H9 (cell line): ENCODE results near the gene STK32C. TPM values are rescaled to one million over a fixed set of nuclear protein-coding genes. Genes with fewer than 3 reads are reported as not detected.

Experiments used
- DNase-seq: peaks from one replicate; pipeline ENCODE4 v3.0.0-alpha.2; 2017
- H2AFZ ChIP-seq: one replicate; pipeline ENCODE4 v1.6.1; 2013; ENCODE audit warnings: mild to moderate bottlenecking, low read length, control low read depth, moderate library complexity
- H2AK5ac ChIP-seq: 2 replicates; pipeline ENCODE4 v1.6.1; 2013; ENCODE audit warnings: low read length, control low read depth, mixed read lengths; ENCODE audit not compliant: insufficient read length
- H2BK120ac ChIP-seq: one replicate; pipeline ENCODE4 v1.6.1; 2013; ENCODE audit warnings: low read depth, mild to moderate bottlenecking, low read length, control low read depth, inconsistent platforms; ENCODE audit not compliant: poor library complexity, severe bottlenecking
- H2BK12ac ChIP-seq: 2 replicates; pipeline ENCODE4 v1.6.1; 2013; ENCODE audit warnings: low read length, control low read depth, mixed read lengths, low read depth; ENCODE audit not compliant: insufficient read length
- H2BK15ac ChIP-seq: 2 replicates; pipeline ENCODE4 v1.6.1; 2013; ENCODE audit warnings: low read depth, low read length, control low read depth
- H2BK20ac ChIP-seq: one replicate; pipeline ENCODE4 v1.6.1; 2013; ENCODE audit warnings: low read depth, mild to moderate bottlenecking, low read length, control low read depth, inconsistent platforms; ENCODE audit not compliant: poor library complexity, severe bottlenecking
- H2BK5ac ChIP-seq: 2 replicates; pipeline ENCODE4 v1.6.1; 2013; ENCODE audit warnings: low read length, control low read depth, mixed read lengths; ENCODE audit not compliant: insufficient read length
- H3K14ac ChIP-seq: 2 replicates; pipeline ENCODE4 v1.6.1; 2013; ENCODE audit warnings: low read length, control low read depth; ENCODE audit not compliant: insufficient read depth
- H3K18ac ChIP-seq: 2 replicates; pipeline ENCODE4 v1.6.1; 2013; ENCODE audit warnings: low read depth, mild to moderate bottlenecking, mixed read lengths, low read length, control low read depth; ENCODE audit not compliant: insufficient read length
- H3K23ac ChIP-seq: 2 replicates; pipeline ENCODE4 v1.6.1; 2013; ENCODE audit warnings: low read length, control low read depth, mixed read lengths, low read depth; ENCODE audit not compliant: insufficient read length
- H3K23me2 ChIP-seq: 2 replicates; pipeline ENCODE4 v1.6.1; 2013; ENCODE audit warnings: low read depth, mild to moderate bottlenecking, mixed read lengths, low read length, control low read depth; ENCODE audit not compliant: insufficient read length, poor library complexity, severe bottlenecking
- H3K27ac ChIP-seq: 2 replicates; pipeline ENCODE4 v1.5.1; 2013; ENCODE audit warnings: low read length, control low read depth, mixed read lengths, low read depth; ENCODE audit not compliant: insufficient read length
- H3K27me3 ChIP-seq: 2 replicates; pipeline ENCODE4 v1.6.1; 2013; ENCODE audit warnings: low read length, control low read depth, inconsistent platforms; ENCODE audit not compliant: insufficient read depth
- H3K4ac ChIP-seq: 2 replicates; pipeline ENCODE4 v1.6.1; 2013; ENCODE audit warnings: low read depth, mild to moderate bottlenecking, control low read depth, inconsistent platforms, low read length, moderate library complexity
- H3K4me1 ChIP-seq: 2 replicates; pipeline ENCODE4 v1.6.1; 2013; ENCODE audit warnings: low read length, control low read depth, inconsistent platforms; ENCODE audit not compliant: insufficient read depth
- H3K4me2 ChIP-seq: 2 replicates; pipeline ENCODE4 v1.6.1; 2013; ENCODE audit warnings: low read length, control low read depth, mixed read lengths; ENCODE audit not compliant: insufficient read length, insufficient read depth
- H3K56ac ChIP-seq: 2 replicates; pipeline ENCODE4 v1.6.1; 2013; ENCODE audit warnings: low read depth, mild to moderate bottlenecking, mixed read lengths, low read length, control low read depth; ENCODE audit not compliant: insufficient read length
- H3K79me1 ChIP-seq: 2 replicates; pipeline ENCODE4 v1.6.1; 2013; ENCODE audit warnings: low read depth, mild to moderate bottlenecking, moderate library complexity, low read length, control low read depth, inconsistent platforms; ENCODE audit not compliant: insufficient read depth, poor library complexity, severe bottlenecking
- H3K79me2 ChIP-seq: 2 replicates; pipeline ENCODE4 v1.6.1; 2013; ENCODE audit warnings: low read length, control low read depth, inconsistent platforms; ENCODE audit not compliant: insufficient read depth
- H3K9ac ChIP-seq: 2 replicates; pipeline ENCODE4 v1.6.1; 2013; ENCODE audit warnings: low read length, control low read depth, mixed read lengths; ENCODE audit not compliant: insufficient read length; ENCODE audit errors: extremely low read depth
- H3K9me3 ChIP-seq: one replicate; pipeline ENCODE4 v1.6.1; 2013; ENCODE audit warnings: low read depth, low read length, inconsistent platforms; ENCODE audit not compliant: control insufficient read depth
- H3T11ph ChIP-seq: one replicate; pipeline ENCODE4 v1.6.1; 2013; ENCODE audit warnings: mild to moderate bottlenecking, low read length, control low read depth, inconsistent platforms
- H4K20me1 ChIP-seq: one replicate; pipeline ENCODE4 v1.6.1; 2013; ENCODE audit not compliant: control insufficient read depth, insufficient read length, insufficient read depth
- H4K5ac ChIP-seq: 2 replicates; pipeline ENCODE4 v1.6.1; 2013; ENCODE audit warnings: low read depth, mild to moderate bottlenecking, mixed read lengths, low read length, control low read depth; ENCODE audit not compliant: insufficient read length
- H4K8ac ChIP-seq: replicated peaks from 2 replicates; pipeline ENCODE4 v1.6.1; 2013; ENCODE audit warnings: low read length, control low read depth, mixed read lengths, low read depth; ENCODE audit not compliant: insufficient read length
- H4K91ac ChIP-seq: 2 replicates; pipeline ENCODE4 v1.6.1; 2013; ENCODE audit warnings: low read depth, mild to moderate bottlenecking, moderate library complexity, mixed read lengths, low read length, control low read depth; ENCODE audit not compliant: insufficient read length
- H3K27ac Mint-ChIP-seq, 3 experiments: 2 replicates in 2 of 3; 3 replicates in 1 of 3; pipeline ENCODE4 v1.8.0; 2020 to 2021; ENCODE audit warnings: mixed read lengths in 3 of 3, mild to moderate bottlenecking in 1 of 3, moderate library complexity in 1 of 3
- H3K27me3 Mint-ChIP-seq: 2 replicates; pipeline ENCODE4 v1.8.0; 2021; ENCODE audit warnings: low read depth, mild to moderate bottlenecking, moderate library complexity, mixed read lengths
- H3K36me3 Mint-ChIP-seq, 3 experiments: 2 replicates in 2 of 3; 3 replicates in 1 of 3; pipeline ENCODE4 v1.8.0; 2020 to 2021; ENCODE audit warnings: low read depth in 3 of 3, mixed read lengths in 3 of 3; ENCODE audit not compliant: insufficient read depth in 1 of 3
- H3K4me1 Mint-ChIP-seq, 2 experiments: 2 replicates each; pipeline ENCODE4 v1.8.0; 2020; ENCODE audit warnings: mixed read lengths in 2 of 2
- H3K4me3 Mint-ChIP-seq, 2 experiments: 2 replicates in 1 of 2; 3 replicates in 1 of 2; pipeline ENCODE4 v1.8.0; 2020 to 2021; ENCODE audit warnings: mild to moderate bottlenecking in 2 of 2, mixed read lengths in 2 of 2, moderate library complexity in 1 of 2
- H3K9me3 Mint-ChIP-seq, 2 experiments: 2 replicates in 1 of 2; 3 replicates in 1 of 2; pipeline ENCODE4 v1.8.0; 2020; ENCODE audit warnings: mild to moderate bottlenecking in 2 of 2, mixed read lengths in 2 of 2, moderate library complexity in 1 of 2
- CTCF ChIP-seq: fragments of 200-600 bp; sonication (generic); conservative IDR thresholded peaks from 3 replicates; pipeline ENCODE4 v1.8.0; 2021; ENCODE audit warnings: antibody characterized with exemption, mild to moderate bottlenecking
- WGBS: extraction: QIAGEN DNeasy Blood & Tissue Kit; methylation state at CpG from one replicate; pipeline ENCODE4 v1.1.7; 2013; ENCODE audit warnings: missing lambda C conversion rate, low lambda C conversion rate, mixed read lengths; ENCODE audit not compliant: insufficient read length; ENCODE audit errors: extremely low coverage; 5-methylcytosine and 5-hydroxymethylcytosine counted together
- total RNA-seq: library from RNA; stranded (reverse); gene quantifications from 2 replicates; pipeline ENCODE4 v1.2.1, GENCODE V29; 2021

STK32C gene
- total RNA-seq, 1 experiment from 2014 or later = 11.3 TPM

GRCh38 chr10:132249824-132250375 lies 57.9 kb downstream of the STK32C start:
- H2BK15ac ChIP-seq = no peak overlapping the region
- H3K4me1 ChIP-seq = no peaks in the 10 kb centered on the region
- no peak overlapping the region for H3K4me2 ChIP-seq
- no peak overlapping the region for H2BK12ac ChIP-seq
- H3K14ac ChIP-seq = no peak overlapping the region; the same call in 1 of the 2 replicates
- peak overlapping the region in 1 of 3 experiments; percentile 35; a peak in 1 of 7 replicates for H3K27ac Mint-ChIP-seq
- no peaks in the 10 kb centered on the region for H3K27me3 ChIP-seq
- no peaks in the 10 kb centered on the region for H3K36me3 Mint-ChIP-seq
- no peak overlapping the region for H4K91ac ChIP-seq
- no peak overlapping the region for H4K5ac ChIP-seq
- H2BK5ac ChIP-seq = no peak overlapping the region
- no peak overlapping the region for H3K56ac ChIP-seq
- no peak overlapping the region for H2BK120ac ChIP-seq
- peaks cover 8 to 20% of the 10 kb centered on the region in 2 experiments for H3K4me1 Mint-ChIP-seq
- peaks cover 4% of the 10 kb centered on the region for H3K23me2 ChIP-seq
- H4K8ac ChIP-seq = no peak overlapping the region
- H2BK20ac ChIP-seq = no peak overlapping the region
- no peaks in the 10 kb centered on the region for H3K79me1 ChIP-seq
- H4K20me1 ChIP-seq = no peaks in the 10 kb centered on the region
- no peak overlapping the region for H3K27ac ChIP-seq
- no peaks in the 10 kb centered on the region for H3K9me3 Mint-ChIP-seq
- no peak overlapping the region for H3K9ac ChIP-seq
- no peak for DNase-seq
- no peak overlapping the region for H2AK5ac ChIP-seq
- H2AFZ ChIP-seq = no peak overlapping the region
- no peak for TF ChIP-seq CTCF
- peaks cover 4% of the 10 kb centered on the region for H3K27me3 Mint-ChIP-seq
- no peak overlapping the region for H3K4ac ChIP-seq
- no CpG with 5 or more reads among the region's 17 CpGs for WGBS
- H3K9me3 ChIP-seq = no peaks in the 10 kb centered on the region
- no peak overlapping the region; a peak in 1 of 5 replicates for H3K4me3 Mint-ChIP-seq
- H3T11ph ChIP-seq = no peak overlapping the region
- H3K79me2 ChIP-seq = no peaks in the 10 kb centered on the region
- H3K18ac ChIP-seq = no peak overlapping the region
- H3K23ac ChIP-seq = no peak overlapping the region
